Neuronal stem cell (in vitro differentiated cells): ENCODE measurements around the gene NRCAM.

Source experiments
- DNase-seq: peaks from one replicate; pipeline ENCODE4 v3.0.0-alpha.2; 2013; ENCODE audit warnings: low spot score
- H2AFZ ChIP-seq: one replicate; pipeline ENCODE4 v1.6.1; 2013; ENCODE audit warnings: mild to moderate bottlenecking, low read length, inconsistent platforms
- H2AK5ac ChIP-seq: 2 replicates; pipeline ENCODE4 v1.6.1; 2013; ENCODE audit warnings: low read depth, mild to moderate bottlenecking, inconsistent platforms, low read length, moderate library complexity, mixed read lengths
- H2BK120ac ChIP-seq: 2 replicates; pipeline ENCODE4 v1.6.1; 2013; ENCODE audit warnings: low read depth, mild to moderate bottlenecking, inconsistent platforms, low read length, moderate library complexity, mixed read lengths
- H2BK12ac ChIP-seq: one replicate; pipeline ENCODE4 v1.6.1; 2013; ENCODE audit warnings: low read length, inconsistent platforms
- H2BK15ac ChIP-seq: 2 replicates; pipeline ENCODE4 v1.6.1; 2013; ENCODE audit warnings: mild to moderate bottlenecking, low read length, inconsistent platforms, mixed read lengths
- H2BK5ac ChIP-seq: one replicate; pipeline ENCODE4 v1.6.1; 2013; ENCODE audit warnings: inconsistent platforms, mild to moderate bottlenecking, low read length, moderate library complexity
- H3K14ac ChIP-seq: one replicate; pipeline ENCODE4 v1.6.1; 2013; ENCODE audit warnings: low read length, inconsistent platforms
- H3K18ac ChIP-seq: 2 replicates; pipeline ENCODE4 v1.6.1; 2013; ENCODE audit warnings: low read length, inconsistent platforms
- H3K23ac ChIP-seq: 2 replicates; pipeline ENCODE4 v1.6.1; 2013; ENCODE audit warnings: low read depth, mild to moderate bottlenecking, mixed read lengths, low read length, inconsistent platforms; ENCODE audit not compliant: poor library complexity
- H3K27ac ChIP-seq: replicated peaks from 3 replicates; pipeline ENCODE4 v1.5.1; 2013; ENCODE audit warnings: low read length, inconsistent platforms
- H3K27me3 ChIP-seq, 3 experiments: 2 replicates each; pipeline ENCODE4 v1.6.1; 2013; ENCODE audit warnings: low read length in 3 of 3, mild to moderate bottlenecking in 2 of 3, inconsistent platforms in 1 of 3, low read depth in 1 of 3, mixed read lengths in 1 of 3, moderate library complexity in 1 of 3; ENCODE audit not compliant: control insufficient read depth in 3 of 3, insufficient read depth in 3 of 3
- H3K36me3 ChIP-seq, 2 donors: replicated peaks in 1 of 2; 2 replicates each; pipeline ENCODE4 v1.6.1; 2013; ENCODE audit warnings: low read length in 2 of 2; ENCODE audit not compliant: control insufficient read depth in 2 of 2, insufficient read depth in 2 of 2
- H3K4ac ChIP-seq: 2 replicates; pipeline ENCODE4 v1.6.1; 2013; ENCODE audit warnings: inconsistent platforms, mild to moderate bottlenecking, low read length, moderate library complexity
- H3K4me1 ChIP-seq, 2 donors: 1 replicate in 1 of 2; 2 replicates in 1 of 2; pipeline ENCODE4 v1.6.1; 2013; ENCODE audit warnings: low read length in 2 of 2, low read depth in 1 of 2; ENCODE audit not compliant: control insufficient read depth in 2 of 2, insufficient read depth in 1 of 2
- H3K4me2 ChIP-seq: one replicate; pipeline ENCODE4 v1.6.1; 2013; ENCODE audit warnings: mild to moderate bottlenecking, low read length, inconsistent platforms; ENCODE audit not compliant: insufficient read depth, poor library complexity, severe bottlenecking
- H3K4me3 ChIP-seq, 2 donors: 2 replicates each; pipeline ENCODE4 v1.5.1; 2013; ENCODE audit warnings: low read length in 2 of 2, mild to moderate bottlenecking in 2 of 2, inconsistent platforms in 1 of 2, moderate library complexity in 1 of 2
- H3K79me1 ChIP-seq: one replicate; pipeline ENCODE4 v1.6.1; 2013; ENCODE audit warnings: low read depth, mild to moderate bottlenecking, inconsistent platforms, low read length, moderate library complexity
- H3K9ac ChIP-seq: one replicate; pipeline ENCODE4 v1.6.1; 2013; ENCODE audit warnings: mild to moderate bottlenecking, low read depth, low read length, inconsistent platforms; ENCODE audit not compliant: poor library complexity
- H3K9me3 ChIP-seq, 2 donors: replicated peaks in 1 of 2; 2 replicates each; pipeline versions ENCODE3 to v1.6.1; 2013; ENCODE audit warnings: low read length in 2 of 2, mild to moderate bottlenecking in 2 of 2, inconsistent platforms in 1 of 2, low read depth in 1 of 2, mixed read lengths in 1 of 2, moderate library complexity in 1 of 2; ENCODE audit not compliant: control insufficient read depth in 2 of 2, insufficient read depth in 1 of 2
- H4K8ac ChIP-seq: one replicate; pipeline ENCODE4 v1.6.1; 2013; ENCODE audit warnings: low read depth, mild to moderate bottlenecking, inconsistent platforms, low read length, moderate library complexity
- H4K91ac ChIP-seq: one replicate; pipeline ENCODE4 v1.6.1; 2013; ENCODE audit warnings: low read length, low read depth, mild to moderate bottlenecking, inconsistent platforms; ENCODE audit not compliant: poor library complexity
- WGBS, 2 donors: extraction: QIAGEN DNeasy Blood & Tissue Kit; methylation state at CpG; one replicate each; pipeline ENCODE4 v1.1.7; 2013; ENCODE audit warnings: missing lambda C conversion rate in 2 of 2, mixed read lengths in 1 of 2; ENCODE audit not compliant: insufficient read length in 2 of 2, insufficient replicate concordance in 1 of 2; ENCODE audit errors: extremely low coverage in 2 of 2; 5-methylcytosine and 5-hydroxymethylcytosine counted together

The NRCAM gene

DNA sequence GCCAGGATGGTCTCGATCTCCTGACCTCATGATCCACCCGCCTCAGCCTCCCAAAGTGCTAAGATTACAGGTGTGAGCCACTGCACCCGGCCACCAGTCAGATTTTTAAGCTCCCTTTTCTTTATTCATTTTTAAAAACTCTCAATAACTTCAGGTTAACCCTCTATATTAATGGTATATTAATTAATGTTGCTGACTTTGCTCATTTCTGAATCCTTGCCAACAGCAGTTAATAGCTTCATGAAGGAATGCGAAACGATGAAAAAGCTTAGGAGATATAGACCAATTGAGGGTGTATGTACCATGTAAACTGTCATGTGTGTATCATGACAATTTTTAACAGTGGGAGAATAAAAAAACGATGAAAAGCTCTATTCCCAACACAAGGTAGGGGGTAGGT lies 42.2 kb upstream of the NRCAM start:
- no peak overlapping the region for H3K27ac ChIP-seq
- no CpG with 5 or more reads among the region's 6 CpGs for WGBS, 2 donors

DNA sequence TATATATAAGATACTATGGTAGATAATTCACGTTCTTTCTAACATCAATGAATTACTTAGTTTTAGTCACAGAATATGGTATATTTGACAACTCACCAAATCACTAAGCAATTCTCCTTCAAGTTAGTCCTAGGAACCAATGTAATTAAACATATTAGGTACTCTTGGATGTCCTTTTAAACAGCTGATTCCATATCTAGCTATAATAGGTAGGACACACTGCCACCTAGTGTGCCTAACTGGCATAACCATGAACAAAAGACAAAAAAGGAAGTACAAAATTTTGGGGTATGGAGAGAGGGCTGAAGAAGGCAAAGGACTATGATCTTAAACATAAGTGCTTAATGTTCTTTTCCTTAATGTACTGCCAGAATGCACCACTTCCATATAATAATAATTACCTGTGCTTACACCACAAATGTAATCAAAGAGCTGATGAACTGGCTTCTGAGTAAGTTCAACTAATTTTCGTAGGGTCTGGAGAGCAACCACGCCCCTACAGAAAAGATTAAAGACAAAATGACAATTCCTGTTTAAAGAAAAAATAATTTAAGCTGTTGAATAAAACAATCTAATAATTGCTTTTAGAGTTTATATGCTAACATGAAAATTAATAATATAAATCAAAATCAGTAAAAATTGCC lies 41.0 kb upstream of the NRCAM start:
- no peak overlapping the region for H2AK5ac ChIP-seq
- H3K27me3 ChIP-seq = no peaks in the 10 kb centered on the region
- no peak overlapping the region for H2BK15ac ChIP-seq
- H3K79me1 ChIP-seq = no peaks in the 10 kb centered on the region
- H4K8ac ChIP-seq = no peak overlapping the region
- no peak overlapping the region for H3K27ac ChIP-seq
- no peak overlapping the region for H4K91ac ChIP-seq
- H2AFZ ChIP-seq = no peak overlapping the region
- H2BK12ac ChIP-seq = no peak overlapping the region
- no peak overlapping the region for H3K18ac ChIP-seq
- H2BK5ac ChIP-seq = no peak overlapping the region
- H2BK120ac ChIP-seq = no peak overlapping the region
- H3K14ac ChIP-seq = no peak overlapping the region
- no peak overlapping the region for H3K9ac ChIP-seq
- peak; percentile 50 for DNase-seq
- no peak overlapping the region for H3K4me2 ChIP-seq
- no peak overlapping the region for H3K4me3 ChIP-seq
- WGBS, 2 donors = no CpG with 5 or more reads among the region's 3 CpGs
- H3K23ac ChIP-seq = no peak overlapping the region
- H3K36me3 ChIP-seq = peaks cover 2 to 56% of the 10 kb centered on the region in 2 donors
- no peaks in the 10 kb centered on the region for H3K4me1 ChIP-seq
- peaks cover 0 to 1% of the 10 kb centered on the region in 2 donors for H3K9me3 ChIP-seq
- H3K4ac ChIP-seq = no peak overlapping the region

More for the DNA sequence above, 42.2 kb upstream of the NRCAM start:
- no peak overlapping the region for H4K91ac ChIP-seq
- no peak overlapping the region for H3K4me3 ChIP-seq
- H3K4ac ChIP-seq = no peak overlapping the region
- no peak overlapping the region for H2BK120ac ChIP-seq
- no peak overlapping the region for H3K14ac ChIP-seq
- no peak overlapping the region for H4K8ac ChIP-seq
- H3K4me1 ChIP-seq = no peaks in the 10 kb centered on the region
- no peak overlapping the region for H3K9ac ChIP-seq
- no peak overlapping the region for H2AFZ ChIP-seq
- H2BK12ac ChIP-seq = no peak overlapping the region
- H2BK5ac ChIP-seq = no peak overlapping the region
- peaks cover 0 to 60% of the 10 kb centered on the region in 2 donors for H3K36me3 ChIP-seq
- no peak overlapping the region for H2BK15ac ChIP-seq
- no peak overlapping the region for H3K4me2 ChIP-seq
- H3K23ac ChIP-seq = no peak overlapping the region
- no peak overlapping the region for H2AK5ac ChIP-seq
- DNase-seq = no peak
- no peak overlapping the region for H3K18ac ChIP-seq
- no peaks in the 10 kb centered on the region for H3K9me3 ChIP-seq
- H3K27me3 ChIP-seq = no peaks in the 10 kb centered on the region
- no peaks in the 10 kb centered on the region for H3K79me1 ChIP-seq

DNA sequence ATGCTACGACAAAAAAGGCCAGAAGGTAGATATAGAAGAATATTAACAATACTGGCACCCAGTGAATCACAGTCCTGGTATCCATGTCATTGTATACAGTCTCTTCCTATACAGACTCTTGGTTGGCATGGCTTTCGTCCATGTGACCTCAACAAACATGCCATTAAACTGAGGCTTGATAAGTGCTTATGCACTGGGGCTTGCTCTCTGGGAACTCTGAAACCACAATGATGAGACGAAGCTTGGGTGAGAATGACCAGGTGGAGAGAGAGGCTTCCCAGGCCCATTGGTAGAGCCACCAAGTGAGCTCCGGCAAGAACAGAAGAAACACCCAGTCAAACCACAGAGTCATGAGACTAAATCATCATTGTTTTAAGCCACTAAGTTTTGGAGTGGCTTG lies 36.5 kb upstream of the NRCAM start:
- H3K27me3 ChIP-seq = no peaks in the 10 kb centered on the region
- no peak overlapping the region for H4K8ac ChIP-seq
- no peaks in the 10 kb centered on the region for H3K4me1 ChIP-seq
- H3K27ac ChIP-seq = no peak overlapping the region
- WGBS, 2 donors = no CpG with 5 or more reads among the region's 4 CpGs
- H2BK15ac ChIP-seq = no peak overlapping the region
- no peak overlapping the region for H4K91ac ChIP-seq
- H3K18ac ChIP-seq = no peak overlapping the region
- H3K23ac ChIP-seq = no peak overlapping the region
- H2BK5ac ChIP-seq = no peak overlapping the region
- no peak overlapping the region for H3K4me3 ChIP-seq
- H3K14ac ChIP-seq = no peak overlapping the region
- H2BK120ac ChIP-seq = no peak overlapping the region
- H3K36me3 ChIP-seq = peaks cover 2 to 38% of the 10 kb centered on the region in 2 donors
- no peak overlapping the region for H2AK5ac ChIP-seq
- no peak overlapping the region for H2AFZ ChIP-seq
- no peak overlapping the region for H3K4me2 ChIP-seq
- no peak overlapping the region for H2BK12ac ChIP-seq
- no peak overlapping the region for H3K9ac ChIP-seq
- H3K79me1 ChIP-seq = no peaks in the 10 kb centered on the region
- no peak overlapping the region for H3K4ac ChIP-seq
- DNase-seq = no peak
- peaks cover 0 to 1% of the 10 kb centered on the region in 2 donors for H3K9me3 ChIP-seq

DNA sequence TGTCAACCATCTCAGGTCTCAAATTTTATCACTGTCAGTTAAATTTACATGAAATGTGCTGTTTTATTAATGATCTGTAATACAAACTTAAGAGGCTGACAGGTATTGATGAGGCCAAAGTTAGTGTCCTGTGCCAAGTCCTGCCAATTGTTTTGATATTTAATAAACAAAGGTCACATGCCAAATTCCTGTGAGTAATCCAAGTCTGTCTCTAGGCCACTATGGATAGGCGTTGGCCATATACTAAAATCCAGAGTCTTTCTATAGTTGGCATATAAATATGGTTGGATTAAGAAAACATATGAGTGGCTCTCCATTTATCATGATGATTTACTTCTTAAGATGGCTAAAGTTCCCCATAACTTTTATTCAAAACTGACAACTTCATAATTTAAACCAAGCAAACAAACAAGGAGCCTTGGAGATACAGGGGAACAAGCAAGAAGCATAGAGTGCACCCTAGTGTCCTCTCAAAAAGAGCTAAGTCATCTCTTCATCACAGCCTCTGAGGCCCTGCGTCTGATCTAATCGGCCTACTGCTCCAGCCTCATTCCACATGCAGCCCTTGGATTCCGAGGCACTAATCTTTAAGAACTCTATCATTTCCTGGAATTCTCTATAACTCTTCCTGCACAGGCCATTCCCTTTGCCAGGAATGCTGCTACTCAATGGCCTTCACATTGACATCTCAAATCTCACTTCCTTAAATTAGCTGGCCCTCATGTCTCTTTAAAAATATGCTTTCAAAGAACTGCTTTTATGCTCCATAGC lies 32.7 kb upstream of the NRCAM start:
- no peak overlapping the region for H3K27ac ChIP-seq

More for the DNA sequence above, 32.7 kb upstream of the NRCAM start:
- Histone ChIP-seq H3K4me3 (no peak overlapping the region), H2AK5ac (no peak overlapping the region), H3K4me1 (no peaks in the 10 kb centered on the region), H3K18ac (no peak overlapping the region), H3K4ac (no peak overlapping the region), H3K14ac (no peak overlapping the region), H2AFZ (no peak overlapping the region), H3K9ac (no peak overlapping the region), H2BK12ac (no peak overlapping the region), H3K9me3 (peaks cover 0 to 1% of the 10 kb centered on the region in 2 donors), H3K36me3 (peaks cover 2 to 16% of the 10 kb centered on the region in 2 donors), H3K23ac (no peak overlapping the region), H3K79me1 (no peaks in the 10 kb centered on the region), H3K4me2 (no peak overlapping the region), H3K27me3 (no peaks in the 10 kb centered on the region), H2BK5ac (no peak overlapping the region), H4K91ac (no peak overlapping the region), H2BK15ac (no peak overlapping the region), H2BK120ac (no peak overlapping the region), H4K8ac (no peak overlapping the region)
- no CpG with 5 or more reads among the region's 4 CpGs for WGBS, 2 donors
- DNase-seq = no peak
